H9 (cell line): ENCODE results near the gene GRHPR. TPM values are rescaled to one million over a fixed set of nuclear protein-coding genes. Genes with fewer than 3 reads are reported as not detected.

ENCODE experiments used
- DNase-seq: peaks from one replicate; pipeline ENCODE4 v3.0.0-alpha.2; 2017
- H2AFZ ChIP-seq: one replicate; pipeline ENCODE4 v1.6.1; 2013; ENCODE audit warnings: mild to moderate bottlenecking, low read length, control low read depth, moderate library complexity
- H2AK5ac ChIP-seq: 2 replicates; pipeline ENCODE4 v1.6.1; 2013; ENCODE audit warnings: low read length, control low read depth, mixed read lengths; ENCODE audit not compliant: insufficient read length
- H2BK120ac ChIP-seq: one replicate; pipeline ENCODE4 v1.6.1; 2013; ENCODE audit warnings: low read depth, mild to moderate bottlenecking, low read length, control low read depth, inconsistent platforms; ENCODE audit not compliant: poor library complexity, severe bottlenecking
- H2BK12ac ChIP-seq: 2 replicates; pipeline ENCODE4 v1.6.1; 2013; ENCODE audit warnings: low read length, control low read depth, mixed read lengths, low read depth; ENCODE audit not compliant: insufficient read length
- H2BK15ac ChIP-seq: 2 replicates; pipeline ENCODE4 v1.6.1; 2013; ENCODE audit warnings: low read depth, low read length, control low read depth
- H2BK20ac ChIP-seq: one replicate; pipeline ENCODE4 v1.6.1; 2013; ENCODE audit warnings: low read depth, mild to moderate bottlenecking, low read length, control low read depth, inconsistent platforms; ENCODE audit not compliant: poor library complexity, severe bottlenecking
- H2BK5ac ChIP-seq: 2 replicates; pipeline ENCODE4 v1.6.1; 2013; ENCODE audit warnings: low read length, control low read depth, mixed read lengths; ENCODE audit not compliant: insufficient read length
- H3K14ac ChIP-seq: 2 replicates; pipeline ENCODE4 v1.6.1; 2013; ENCODE audit warnings: low read length, control low read depth; ENCODE audit not compliant: insufficient read depth
- H3K18ac ChIP-seq: 2 replicates; pipeline ENCODE4 v1.6.1; 2013; ENCODE audit warnings: low read depth, mild to moderate bottlenecking, mixed read lengths, low read length, control low read depth; ENCODE audit not compliant: insufficient read length
- H3K23ac ChIP-seq: 2 replicates; pipeline ENCODE4 v1.6.1; 2013; ENCODE audit warnings: low read length, control low read depth, mixed read lengths, low read depth; ENCODE audit not compliant: insufficient read length
- H3K23me2 ChIP-seq: 2 replicates; pipeline ENCODE4 v1.6.1; 2013; ENCODE audit warnings: low read depth, mild to moderate bottlenecking, mixed read lengths, low read length, control low read depth; ENCODE audit not compliant: insufficient read length, poor library complexity, severe bottlenecking
- H3K27ac ChIP-seq: 2 replicates; pipeline ENCODE4 v1.5.1; 2013; ENCODE audit warnings: low read length, control low read depth, mixed read lengths, low read depth; ENCODE audit not compliant: insufficient read length
- H3K27me3 ChIP-seq: 2 replicates; pipeline ENCODE4 v1.6.1; 2013; ENCODE audit warnings: low read length, control low read depth, inconsistent platforms; ENCODE audit not compliant: insufficient read depth
- H3K4ac ChIP-seq: 2 replicates; pipeline ENCODE4 v1.6.1; 2013; ENCODE audit warnings: low read depth, mild to moderate bottlenecking, control low read depth, inconsistent platforms, low read length, moderate library complexity
- H3K4me1 ChIP-seq: 2 replicates; pipeline ENCODE4 v1.6.1; 2013; ENCODE audit warnings: low read length, control low read depth, inconsistent platforms; ENCODE audit not compliant: insufficient read depth
- H3K4me2 ChIP-seq: 2 replicates; pipeline ENCODE4 v1.6.1; 2013; ENCODE audit warnings: low read length, control low read depth, mixed read lengths; ENCODE audit not compliant: insufficient read length, insufficient read depth
- H3K56ac ChIP-seq: 2 replicates; pipeline ENCODE4 v1.6.1; 2013; ENCODE audit warnings: low read depth, mild to moderate bottlenecking, mixed read lengths, low read length, control low read depth; ENCODE audit not compliant: insufficient read length
- H3K79me1 ChIP-seq: 2 replicates; pipeline ENCODE4 v1.6.1; 2013; ENCODE audit warnings: low read depth, mild to moderate bottlenecking, moderate library complexity, low read length, control low read depth, inconsistent platforms; ENCODE audit not compliant: insufficient read depth, poor library complexity, severe bottlenecking
- H3K79me2 ChIP-seq: 2 replicates; pipeline ENCODE4 v1.6.1; 2013; ENCODE audit warnings: low read length, control low read depth, inconsistent platforms; ENCODE audit not compliant: insufficient read depth
- H3K9ac ChIP-seq: 2 replicates; pipeline ENCODE4 v1.6.1; 2013; ENCODE audit warnings: low read length, control low read depth, mixed read lengths; ENCODE audit not compliant: insufficient read length; ENCODE audit errors: extremely low read depth
- H3K9me3 ChIP-seq: one replicate; pipeline ENCODE4 v1.6.1; 2013; ENCODE audit warnings: low read depth, low read length, inconsistent platforms; ENCODE audit not compliant: control insufficient read depth
- H3T11ph ChIP-seq: one replicate; pipeline ENCODE4 v1.6.1; 2013; ENCODE audit warnings: mild to moderate bottlenecking, low read length, control low read depth, inconsistent platforms
- H4K20me1 ChIP-seq: one replicate; pipeline ENCODE4 v1.6.1; 2013; ENCODE audit not compliant: control insufficient read depth, insufficient read length, insufficient read depth
- H4K5ac ChIP-seq: 2 replicates; pipeline ENCODE4 v1.6.1; 2013; ENCODE audit warnings: low read depth, mild to moderate bottlenecking, mixed read lengths, low read length, control low read depth; ENCODE audit not compliant: insufficient read length
- H4K8ac ChIP-seq: replicated peaks from 2 replicates; pipeline ENCODE4 v1.6.1; 2013; ENCODE audit warnings: low read length, control low read depth, mixed read lengths, low read depth; ENCODE audit not compliant: insufficient read length
- H4K91ac ChIP-seq: 2 replicates; pipeline ENCODE4 v1.6.1; 2013; ENCODE audit warnings: low read depth, mild to moderate bottlenecking, moderate library complexity, mixed read lengths, low read length, control low read depth; ENCODE audit not compliant: insufficient read length
- H3K27ac Mint-ChIP-seq, 3 experiments: 2 replicates in 2 of 3; 3 replicates in 1 of 3; pipeline ENCODE4 v1.8.0; 2020 to 2021; ENCODE audit warnings: mixed read lengths in 3 of 3, mild to moderate bottlenecking in 1 of 3, moderate library complexity in 1 of 3
- H3K27me3 Mint-ChIP-seq: 2 replicates; pipeline ENCODE4 v1.8.0; 2021; ENCODE audit warnings: low read depth, mild to moderate bottlenecking, moderate library complexity, mixed read lengths
- H3K36me3 Mint-ChIP-seq, 3 experiments: 2 replicates in 2 of 3; 3 replicates in 1 of 3; pipeline ENCODE4 v1.8.0; 2020 to 2021; ENCODE audit warnings: low read depth in 3 of 3, mixed read lengths in 3 of 3; ENCODE audit not compliant: insufficient read depth in 1 of 3
- H3K4me1 Mint-ChIP-seq, 2 experiments: 2 replicates each; pipeline ENCODE4 v1.8.0; 2020; ENCODE audit warnings: mixed read lengths in 2 of 2
- H3K4me3 Mint-ChIP-seq, 2 experiments: 2 replicates in 1 of 2; 3 replicates in 1 of 2; pipeline ENCODE4 v1.8.0; 2020 to 2021; ENCODE audit warnings: mild to moderate bottlenecking in 2 of 2, mixed read lengths in 2 of 2, moderate library complexity in 1 of 2
- H3K9me3 Mint-ChIP-seq, 2 experiments: 2 replicates in 1 of 2; 3 replicates in 1 of 2; pipeline ENCODE4 v1.8.0; 2020; ENCODE audit warnings: mild to moderate bottlenecking in 2 of 2, mixed read lengths in 2 of 2, moderate library complexity in 1 of 2
- CTCF ChIP-seq: fragments of 200-600 bp; sonication (generic); conservative IDR thresholded peaks from 3 replicates; pipeline ENCODE4 v1.8.0; 2021; ENCODE audit warnings: antibody characterized with exemption, mild to moderate bottlenecking
- WGBS: extraction: QIAGEN DNeasy Blood & Tissue Kit; methylation state at CpG from one replicate; pipeline ENCODE4 v1.1.7; 2013; ENCODE audit warnings: missing lambda C conversion rate, low lambda C conversion rate, mixed read lengths; ENCODE audit not compliant: insufficient read length; ENCODE audit errors: extremely low coverage; 5-methylcytosine and 5-hydroxymethylcytosine counted together
- total RNA-seq: library from RNA; stranded (reverse); gene quantifications from 2 replicates; pipeline ENCODE4 v1.2.1, GENCODE V29; 2021

Gene GRHPR
- total RNA-seq, 1 experiment from 2014 or later: 97.9 TPM

GRCh38 chr9:37430841-37431597 lies 8.5 kb downstream of the GRHPR start:
- TF ChIP-seq CTCF: peak; percentile 26; the same call in 1 of the 3 replicates
- Histone ChIP-seq H3K27me3 (no peaks in the 10 kb centered on the region), H3K79me2 (no peaks in the 10 kb centered on the region), H2BK5ac (no peak overlapping the region), H3T11ph (no peak overlapping the region), H2BK120ac (no peak overlapping the region), H2AFZ (no peak overlapping the region), H3K4me2 (no peak overlapping the region), H3K18ac (no peak overlapping the region), H3K9me3 (no peaks in the 10 kb centered on the region), H3K79me1 (no peaks in the 10 kb centered on the region), H3K9ac (no peak overlapping the region), H3K23ac (no peak overlapping the region), H3K27ac (no peak overlapping the region), H4K20me1 (no peaks in the 10 kb centered on the region), H3K56ac (no peak overlapping the region), H3K4ac (no peak overlapping the region), H3K14ac (no peak overlapping the region), H3K4me1 (peaks cover 2% of the 10 kb centered on the region; the same call in 1 of the 2 replicates), H4K5ac (no peak overlapping the region), H4K8ac (no peak overlapping the region), H2BK15ac (no peak overlapping the region), H4K91ac (no peak overlapping the region), H2BK20ac (no peak overlapping the region), H2AK5ac (no peak overlapping the region), H2BK12ac (no peak overlapping the region), H3K23me2 (no peaks in the 10 kb centered on the region)
- peak; percentile 57 for DNase-seq
- Mint-ChIP-seq H3K27ac (peak overlapping the region; percentile 55 to 83 (median 65); a peak in 4 of 7 replicates), H3K27me3 (peaks cover 1% of the 10 kb centered on the region; the same call in 1 of the 2 replicates), H3K4me3 (no peak overlapping the region), H3K9me3 (no peaks in the 10 kb centered on the region), H3K36me3 (peaks cover 33 to 84% (median 62%) of the 10 kb centered on the region in 3 experiments), H3K4me1 (peaks cover 25 to 37% of the 10 kb centered on the region in 2 experiments)
- WGBS: no CpG with 5 or more reads among the region's 14 CpGs
